WTC11 (cell line): Measurements from ENCODE around the gene GRPR.

Source experiments
- ATF1 ChIP-seq: sonication (generic); formaldehyde crosslinking; IDR thresholded peaks from 2 replicates; pipeline ENCODE4 v1.8.1; 2023; ENCODE audit warnings: mild to moderate bottlenecking, moderate library complexity, missing genetic modification reagents
- CREB1 ChIP-seq: sonication (generic); formaldehyde crosslinking; IDR thresholded peaks from 2 replicates; pipeline ENCODE4 v1.8.0; 2023; ENCODE audit warnings: mild to moderate bottlenecking, missing genetic modification reagents
- CTCF ChIP-seq: fragments of 200-600 bp; IDR thresholded peaks from 2 replicates; pipeline ENCODE4 v1.8.0; 2022; ENCODE audit warnings: antibody characterized with exemption
- ZNF263 ChIP-seq: sonication (generic); formaldehyde crosslinking; IDR thresholded peaks from 2 replicates; pipeline ENCODE4 v1.8.1; 2022; ENCODE audit warnings: low read depth, mild to moderate bottlenecking, moderate library complexity, missing genetic modification reagents
- TF ChIP-seq, protein P1 (sequence below): sonication (generic); formaldehyde crosslinking; IDR thresholded peaks from 2 replicates; pipeline ENCODE4 v1.8.0; 2022; ENCODE audit warnings: mild to moderate bottlenecking, missing genetic modification reagents

DNA sequence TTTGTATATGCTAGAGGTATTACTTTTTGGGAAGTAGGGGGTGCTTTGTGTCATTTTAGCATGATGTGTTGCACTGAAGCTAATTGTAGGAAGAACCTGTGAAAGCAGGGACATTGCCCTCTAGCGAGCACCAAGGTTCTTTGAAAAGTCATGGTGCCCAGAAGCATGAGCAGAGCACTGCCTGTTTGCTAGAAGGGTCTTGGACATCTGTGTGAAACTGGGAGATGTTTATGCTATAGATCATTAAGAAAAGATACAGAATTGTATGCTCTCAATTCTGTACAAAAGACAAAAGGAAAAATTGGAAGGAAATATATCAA is 14.7 kb downstream of the GRPR start:
- no peak for TF ChIP-seq ATF1
- no peak for TF ChIP-seq ZNF263 (CRISPR knock-in tag)
- TF ChIP-seq CTCF = no peak
- TF ChIP-seq, protein P1, sequence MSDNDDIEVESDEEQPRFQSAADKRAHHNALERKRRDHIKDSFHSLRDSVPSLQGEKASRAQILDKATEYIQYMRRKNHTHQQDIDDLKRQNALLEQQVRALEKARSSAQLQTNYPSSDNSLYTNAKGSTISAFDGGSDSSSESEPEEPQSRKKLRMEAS (CRISPR knock-in tag) = no peak
- no peak for TF ChIP-seq CREB1 (CRISPR knock-in tag)
